ENCODE measurements around the gene SERPINA1.

DNA sequence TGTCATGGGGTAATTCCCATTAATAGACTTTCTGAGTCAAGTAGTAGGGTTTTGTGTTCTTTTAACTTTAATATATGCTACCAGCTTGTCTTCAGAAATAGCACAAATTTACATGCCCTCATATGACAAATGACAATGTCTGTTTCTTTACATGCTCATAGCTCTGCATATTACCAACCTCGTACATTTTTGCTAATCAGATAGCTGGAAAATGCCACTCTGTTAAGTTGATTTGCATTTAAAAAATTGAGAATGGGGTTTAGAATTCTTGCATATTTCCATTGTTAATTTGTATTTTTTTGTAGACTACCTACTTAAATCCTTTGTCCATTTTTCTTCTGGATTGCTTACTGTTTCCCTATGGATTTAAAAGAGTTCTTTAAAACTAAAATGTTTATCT is 31.2 kb downstream of the SERPINA1 start:
- no peak for TF ChIP-seq POLR2A (IDR thresholded peaks at IDR 0.05)
- TF ChIP-seq, protein P1, sequence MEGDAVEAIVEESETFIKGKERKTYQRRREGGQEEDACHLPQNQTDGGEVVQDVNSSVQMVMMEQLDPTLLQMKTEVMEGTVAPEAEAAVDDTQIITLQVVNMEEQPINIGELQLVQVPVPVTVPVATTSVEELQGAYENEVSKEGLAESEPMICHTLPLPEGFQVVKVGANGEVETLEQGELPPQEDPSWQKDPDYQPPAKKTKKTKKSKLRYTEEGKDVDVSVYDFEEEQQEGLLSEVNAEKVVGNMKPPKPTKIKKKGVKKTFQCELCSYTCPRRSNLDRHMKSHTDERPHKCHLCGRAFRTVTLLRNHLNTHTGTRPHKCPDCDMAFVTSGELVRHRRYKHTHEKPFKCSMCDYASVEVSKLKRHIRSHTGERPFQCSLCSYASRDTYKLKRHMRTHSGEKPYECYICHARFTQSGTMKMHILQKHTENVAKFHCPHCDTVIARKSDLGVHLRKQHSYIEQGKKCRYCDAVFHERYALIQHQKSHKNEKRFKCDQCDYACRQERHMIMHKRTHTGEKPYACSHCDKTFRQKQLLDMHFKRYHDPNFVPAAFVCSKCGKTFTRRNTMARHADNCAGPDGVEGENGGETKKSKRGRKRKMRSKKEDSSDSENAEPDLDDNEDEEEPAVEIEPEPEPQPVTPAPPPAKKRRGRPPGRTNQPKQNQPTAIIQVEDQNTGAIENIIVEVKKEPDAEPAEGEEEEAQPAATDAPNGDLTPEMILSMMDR (IDR thresholded peaks at IDR 0.05): no peak

All from sigmoid colon (tissue), 3 donors.